ENCODE data around the gene CAMTA1.
"Not testable (repeated sequence)": the region's sequence is repeated elsewhere in the genome, so short reads cannot be mapped to it uniquely, and the experiment has no call there.

CAMTA1 gene

GRCh38 chr1:7592120-7592798, 807.0 kb downstream of the CAMTA1 start:
- peak; percentile 17 for DNase-seq

- DNase-seq = peak; percentile 12
These were observed 808.9 kb downstream of the CAMTA1 start for GRCh38 chr1:7594002-7594713.

GRCh38 chr1:7594714-7595295, 809.6 kb downstream of the CAMTA1 start:
- DNase-seq = peak; percentile 3

- DNase-seq = peak; percentile 6
These were observed 810.1 kb downstream of the CAMTA1 start for GRCh38 chr1:7595336-7595735.

GRCh38 chr1:7596126-7596965, 811.1 kb downstream of the CAMTA1 start:
- DNase-seq = peak; percentile 20

- DNase-seq = not testable (repeated sequence)
These were observed 812.8 kb downstream of the CAMTA1 start for GRCh38 chr1:7598058-7598457.

- DNase-seq = not testable (repeated sequence)
These were observed 819.7 kb downstream of the CAMTA1 start for GRCh38 chr1:7604906-7605305.

GRCh38 chr1:7606096-7606495, 820.8 kb downstream of the CAMTA1 start:
- DNase-seq = peak; percentile 29

GRCh38 chr1:7607097-7607496, 821.8 kb downstream of the CAMTA1 start:
- DNase-seq = no peak

- no peak for DNase-seq
These were observed 823.5 kb downstream of the CAMTA1 start for GRCh38 chr1:7608628-7609305.

- DNase-seq = no peak
These were observed 824.2 kb downstream of the CAMTA1 start for GRCh38 chr1:7609311-7609994.

GRCh38 chr1:7610106-7610731, 825.0 kb downstream of the CAMTA1 start:
- no peak for DNase-seq

GRCh38 chr1:7610936-7611335, 825.7 kb downstream of the CAMTA1 start:
- DNase-seq = peak; percentile 9

GRCh38 chr1:7611421-7612010, 826.3 kb downstream of the CAMTA1 start:
- peak; percentile 11 for DNase-seq

GRCh38 chr1:7613106-7613850, 828.0 kb downstream of the CAMTA1 start:
- DNase-seq = peak; percentile 16

GRCh38 chr1:7613851-7614205, 828.6 kb downstream of the CAMTA1 start:
- DNase-seq = peak; percentile 13

- DNase-seq = peak; percentile 9
These were observed 829.4 kb downstream of the CAMTA1 start for GRCh38 chr1:7614576-7615074.

- DNase-seq = peak; percentile 8
These were observed 829.9 kb downstream of the CAMTA1 start for GRCh38 chr1:7615138-7615537.

GRCh38 chr1:7616076-7616832, 831.0 kb downstream of the CAMTA1 start:
- peak; percentile 32 for DNase-seq
